ENCODE data around the gene CROCC2. TPM values are rescaled to one million over a fixed set of nuclear protein-coding genes. Genes with fewer than 3 reads are reported as not detected.

CROCC2 gene
- polyA plus RNA-seq, 1 of the 3 experiments (the other 2 are of a cell fraction): not detected

DNA sequence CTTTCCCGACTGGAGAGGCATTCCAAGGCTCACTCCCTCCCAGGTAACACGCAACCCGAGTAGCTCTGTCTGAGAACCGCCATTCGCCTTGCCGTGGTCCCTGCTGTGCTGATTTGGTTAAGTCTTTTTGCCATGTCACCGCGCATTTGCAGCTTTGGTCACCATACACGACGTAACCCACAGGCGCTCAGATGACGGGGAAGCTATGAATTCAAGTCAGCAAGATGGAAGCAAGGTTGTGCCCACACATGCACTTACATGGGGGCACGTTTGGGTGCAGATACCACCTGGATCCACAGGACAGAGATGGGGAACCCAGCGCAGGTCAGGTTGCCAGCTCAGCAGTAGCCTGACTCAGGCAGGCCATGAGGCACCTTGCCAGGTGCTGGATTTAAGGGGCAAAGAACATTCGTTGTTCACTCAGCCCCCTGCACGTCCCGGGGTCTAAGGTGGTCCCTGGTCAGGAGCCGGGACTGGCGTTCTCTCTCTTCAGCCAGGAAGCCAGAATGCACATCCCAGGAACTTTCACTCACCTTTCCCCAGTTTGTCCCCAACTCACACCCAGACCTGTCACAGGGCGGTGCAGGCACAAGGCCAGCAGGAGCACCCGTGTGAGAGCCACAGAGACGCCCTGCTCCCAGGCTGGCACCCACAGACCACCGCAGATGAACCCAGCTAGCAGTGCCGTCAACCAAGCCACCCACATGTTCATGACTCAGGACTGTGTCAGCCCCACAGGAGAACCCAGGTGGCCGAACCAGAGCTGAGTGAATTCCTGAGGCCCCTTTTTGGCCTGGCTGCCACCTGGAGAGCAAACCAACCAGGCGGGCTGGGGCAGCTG, 112.1 kb downstream of the CROCC2 start:
- WGBS (ENCODE audit: low lambda C conversion rate): 64% methylated on average over 21 of the region's 26 CpGs
- no peak overlapping the region for H3K9ac ChIP-seq
- DNase-seq: no peak
- H4K20me1 ChIP-seq (ENCODE audit: insufficient read depth): no peaks in the 10 kb centered on the region
- no peaks in the 10 kb centered on the region for H3K36me3 ChIP-seq (replicated peaks in 1 of 2; ENCODE audit: control insufficient read depth in 1 of 2, insufficient read depth in 2 of 2, low read length in 1 of 2)
- H3K4me3 ChIP-seq (ENCODE audit: low read depth in 2 of 2, low read length in 1 of 2): no peak overlapping the region
- no peak overlapping the region for H2AFZ ChIP-seq (ENCODE audit: low read depth)
- no peaks in the 10 kb centered on the region for H3K79me2 ChIP-seq (ENCODE audit: insufficient read depth)
- H3K27me3 ChIP-seq (ENCODE audit: insufficient read depth): no peaks in the 10 kb centered on the region
- ChIA-PET POLR2A (no interaction called here), CTCF (interaction anchor here (1.0 to 1.1 kb wide), 2 partner anchors 167 to 178 kb away, joined by 3 to 5 read pairs; no protein-coding TSS in a partner anchor)
- H3K9me2 ChIP-seq: no peaks in the 10 kb centered on the region
- TF ChIP-seq USF1 (IDR thresholded peaks at IDR 0.05; ENCODE audit: borderline replicate concordance, low read depth): no peak
- TF ChIP-seq EZH2phosphoT487 (IDR thresholded peaks at IDR 0.05; ENCODE audit: borderline replicate concordance, low read depth): no peak
- no peak for TF ChIP-seq EP300 (IDR thresholded peaks at IDR 0.05; ENCODE audit: borderline replicate concordance in 1 of 2, low read depth in 1 of 2, low read length in 1 of 2)
- TF ChIP-seq CHD2 (IDR thresholded peaks at IDR 0.05; ENCODE audit: low read length, partially characterized antibody): no peak
- TF ChIP-seq TEAD4 (IDR thresholded peaks at IDR 0.05; ENCODE audit: borderline replicate concordance, insufficient read depth): no peak
- TF ChIP-seq, protein P1, sequence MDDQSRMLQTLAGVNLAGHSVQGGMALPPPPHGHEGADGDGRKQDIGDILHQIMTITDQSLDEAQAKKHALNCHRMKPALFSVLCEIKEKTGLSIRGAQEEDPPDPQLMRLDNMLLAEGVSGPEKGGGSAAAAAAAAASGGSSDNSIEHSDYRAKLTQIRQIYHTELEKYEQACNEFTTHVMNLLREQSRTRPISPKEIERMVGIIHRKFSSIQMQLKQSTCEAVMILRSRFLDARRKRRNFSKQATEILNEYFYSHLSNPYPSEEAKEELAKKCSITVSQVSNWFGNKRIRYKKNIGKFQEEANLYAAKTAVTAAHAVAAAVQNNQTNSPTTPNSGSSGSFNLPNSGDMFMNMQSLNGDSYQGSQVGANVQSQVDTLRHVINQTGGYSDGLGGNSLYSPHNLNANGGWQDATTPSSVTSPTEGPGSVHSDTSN (IDR thresholded peaks at IDR 0.05): no peak
- TF ChIP-seq MEF2A (IDR thresholded peaks at IDR 0.05; ENCODE audit: borderline replicate concordance, low read depth): no peak
- TF ChIP-seq TCF12 (IDR thresholded peaks at IDR 0.05): no peak
- TF ChIP-seq NRF1 (IDR thresholded peaks at IDR 0.05; ENCODE audit: low read depth, low read length): no peak
- no peak for TF ChIP-seq TAF1 (IDR thresholded peaks at IDR 0.05; ENCODE audit: borderline replicate concordance, low read depth, low read length)
- no peak for TF ChIP-seq GATA2 (CRISPR knock-in tag; IDR thresholded peaks at IDR 0.05)
- TF ChIP-seq ZBTB33 (IDR thresholded peaks at IDR 0.05; ENCODE audit: borderline replicate concordance, low read depth): no peak
- TF ChIP-seq, protein P2, sequence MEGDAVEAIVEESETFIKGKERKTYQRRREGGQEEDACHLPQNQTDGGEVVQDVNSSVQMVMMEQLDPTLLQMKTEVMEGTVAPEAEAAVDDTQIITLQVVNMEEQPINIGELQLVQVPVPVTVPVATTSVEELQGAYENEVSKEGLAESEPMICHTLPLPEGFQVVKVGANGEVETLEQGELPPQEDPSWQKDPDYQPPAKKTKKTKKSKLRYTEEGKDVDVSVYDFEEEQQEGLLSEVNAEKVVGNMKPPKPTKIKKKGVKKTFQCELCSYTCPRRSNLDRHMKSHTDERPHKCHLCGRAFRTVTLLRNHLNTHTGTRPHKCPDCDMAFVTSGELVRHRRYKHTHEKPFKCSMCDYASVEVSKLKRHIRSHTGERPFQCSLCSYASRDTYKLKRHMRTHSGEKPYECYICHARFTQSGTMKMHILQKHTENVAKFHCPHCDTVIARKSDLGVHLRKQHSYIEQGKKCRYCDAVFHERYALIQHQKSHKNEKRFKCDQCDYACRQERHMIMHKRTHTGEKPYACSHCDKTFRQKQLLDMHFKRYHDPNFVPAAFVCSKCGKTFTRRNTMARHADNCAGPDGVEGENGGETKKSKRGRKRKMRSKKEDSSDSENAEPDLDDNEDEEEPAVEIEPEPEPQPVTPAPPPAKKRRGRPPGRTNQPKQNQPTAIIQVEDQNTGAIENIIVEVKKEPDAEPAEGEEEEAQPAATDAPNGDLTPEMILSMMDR (IDR thresholded peaks at IDR 0.05): no peak
- TF ChIP-seq IRF3 (IDR thresholded peaks at IDR 0.05; ENCODE audit: low read depth, low read length): no peak
- no peak for TF ChIP-seq USF2 (IDR thresholded peaks at IDR 0.05; ENCODE audit: borderline replicate concordance, low read depth, low read length)
- TF ChIP-seq FOXM1 (IDR thresholded peaks at IDR 0.05; ENCODE audit: low read depth): no peak
- TF ChIP-seq, protein P3, sequence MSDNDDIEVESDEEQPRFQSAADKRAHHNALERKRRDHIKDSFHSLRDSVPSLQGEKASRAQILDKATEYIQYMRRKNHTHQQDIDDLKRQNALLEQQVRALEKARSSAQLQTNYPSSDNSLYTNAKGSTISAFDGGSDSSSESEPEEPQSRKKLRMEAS (IDR thresholded peaks at IDR 0.05; ENCODE audit: low read depth): no peak
- no peak overlapping the region for H3K4me2 ChIP-seq
- H3K27ac ChIP-seq (ENCODE audit: low read depth in 2 of 2, low read length in 1 of 2): no peak overlapping the region
- no peaks in the 10 kb centered on the region for H3K4me1 ChIP-seq (ENCODE audit: control insufficient read depth in 1 of 2, insufficient read depth in 2 of 2, low read depth in 1 of 2, low read length in 1 of 2)
- no peaks in the 10 kb centered on the region for H3F3A ChIP-seq (replicated peaks; ENCODE audit: insufficient read depth)
- no peaks in the 10 kb centered on the region for H3K9me3 ChIP-seq
